Omental fat pad (tissue), 4 donors: Measurements from ENCODE around the gene MEAF6. TPM values are rescaled to one million over a fixed set of nuclear protein-coding genes. Genes with fewer than 3 reads are reported as not detected.
"Not testable (repeated sequence)": the region's sequence is repeated elsewhere in the genome, so short reads cannot be mapped to it uniquely, and the experiment has no call there.

Source experiments
- ATAC-seq: fragments of 150-250 bp; one replicate; pipeline ENCODE4 v1.9.1; 2016; ENCODE audit warnings: mild to moderate bottlenecking, moderate library complexity; ENCODE audit not compliant: low FRiP score
- DNase-seq: peaks from one replicate; pipeline ENCODE4 v3.0.0-alpha.2; 2019; ENCODE audit warnings: low spot score
- CTCF ChIP-seq, 3 donors: fragments of 450-650 bp; IDR thresholded peaks; one replicate each; pipeline ENCODE4 v1.5.1; 2016 to 2017; ENCODE audit warnings: antibody characterized with exemption in 3 of 3, mild to moderate bottlenecking in 3 of 3, moderate library complexity in 2 of 3
- total RNA-seq, 4 donors: library from RNA; depleted of rRNA; stranded (reverse); fragments of >200 nt; gene quantifications; one replicate each; pipeline ENCODE4 v1.1.0, GENCODE V29; 2016

Gene MEAF6
- total RNA-seq, 4 donors from 2014 or later = 56.2 to 87.2 (median 61.5) TPM

- ATAC-seq (no peak), DNase-seq (no peak)
- TF ChIP-seq CTCF (IDR thresholded peaks at IDR 0.05) = no peak
Measured at GRCh38 chr1:37517569-37517968, 3.0 kb upstream of the MEAF6 start.

- no peak for TF ChIP-seq CTCF (IDR thresholded peaks at IDR 0.05)
- no peak for ATAC-seq
- no peak for DNase-seq
Measured at GRCh38 chr1:37515185-37516034, 844 bp upstream of the MEAF6 start.

GRCh38 chr1:37513795-37514349 is 694 bp downstream of the MEAF6 start:
- TF ChIP-seq CTCF (IDR thresholded peaks at IDR 0.05) = no peak
- no peak for DNase-seq
- ATAC-seq = peak; percentile 50

GRCh38 chr1:37509181-37509580 is 5.4 kb downstream of the MEAF6 start:
- DNase-seq = no peak
- TF ChIP-seq CTCF (IDR thresholded peaks at IDR 0.05) = no peak
- no peak for ATAC-seq

- DNase-seq (no peak), ATAC-seq (no peak)
- no peak for TF ChIP-seq CTCF (IDR thresholded peaks at IDR 0.05)
Measured at GRCh38 chr1:37506740-37507139, 7.8 kb downstream of the MEAF6 start.

- not testable (repeated sequence) for DNase-seq, ATAC-seq
Measured at GRCh38 chr1:37502791-37503190, 11.8 kb downstream of the MEAF6 start.

GRCh38 chr1:37502104-37502503 is 12.5 kb downstream of the MEAF6 start:
- DNase-seq (no peak), ATAC-seq (no peak)
- no peak for TF ChIP-seq CTCF (IDR thresholded peaks at IDR 0.05)
